ENCODE results near the gene SFMBT1.

DNA sequence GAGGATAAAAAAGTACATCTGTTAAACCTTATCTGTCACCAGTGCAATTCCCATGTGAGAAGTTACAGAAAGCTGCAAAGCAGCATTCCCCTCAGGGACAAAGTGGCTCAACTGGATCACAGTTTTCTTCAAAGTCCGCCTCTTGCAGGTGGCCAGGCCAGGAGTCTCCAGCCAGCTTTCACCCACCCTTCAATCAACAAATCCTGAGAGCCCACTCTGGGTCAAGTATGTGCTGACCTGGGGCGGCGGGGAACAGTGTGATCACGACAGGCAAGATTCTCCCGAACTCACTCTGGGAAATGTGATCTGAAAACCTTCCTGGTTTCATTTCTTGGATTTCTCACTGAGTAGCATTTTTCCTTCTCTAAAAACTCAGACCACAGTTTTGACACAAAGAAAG is 45.1 kb upstream of the SFMBT1 start:
- TF ChIP-seq SUZ12 (IDR thresholded peaks at IDR 0.05; ENCODE audit: extremely low read depth, insufficient read depth, insufficient read length) (no peak), ZNF274 (IDR thresholded peaks at IDR 0.05; ENCODE audit: low read depth, low read length) (no peak), YY1 (IDR thresholded peaks at IDR 0.05; ENCODE audit: insufficient read depth, insufficient read length) (no peak)

Data from NT2/D1 (cell line).